ENCODE measurements around the gene RING1. TPM values are rescaled to one million over a fixed set of nuclear protein-coding genes. Genes with fewer than 3 reads are reported as not detected.

RING1 gene
- total and polyA plus RNA-seq, 10 of the 15 experiments (the other 5 are each of a cell fraction or from before 2014, with no cell fraction given), result 2.0 to 27.2 (median 15.8) TPM

DNA sequence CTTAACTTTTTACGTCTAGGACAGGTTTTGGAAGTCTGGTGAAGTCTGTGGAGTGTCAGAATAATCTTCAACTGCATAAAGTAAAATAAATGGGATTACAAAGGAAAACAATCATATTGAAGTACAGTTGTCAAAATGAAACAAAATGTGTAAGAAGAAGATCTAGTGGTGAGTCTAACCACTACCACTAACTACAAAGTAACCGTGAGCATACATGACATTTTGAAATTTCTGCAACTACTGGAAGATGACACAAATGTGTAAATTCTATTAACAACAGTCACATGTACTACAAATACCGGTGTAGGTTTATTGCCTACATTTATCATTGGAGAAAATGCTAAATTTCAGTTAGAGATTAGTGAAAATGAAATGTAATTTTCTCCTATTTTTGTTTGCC lies 33.7 kb downstream of the RING1 start:
- ChIA-PET CTCF (no interaction called here), RAD21 (ENCODE audit: unreplicated experiment) (no interaction called here), POLR2A (no interaction called here), SMC1A (ENCODE audit: uncharacterized antibody, unreplicated experiment) (no interaction called here)
- FAIRE-seq (peak; percentile 92), DNase-seq (ENCODE audit: low read depth, low spot score) (no peak), ATAC-seq (peak; percentile 65)
- intact Hi-C loops (cut with micrococcal nuclease; ENCODE audit: unreplicated experiment), result no loop called here
- no peaks in the 10 kb centered on the region for H3K4me1 ChIP-seq (ENCODE audit: control insufficient read depth, insufficient read depth, low read length)
- no peak overlapping the region for H2AFZ ChIP-seq (ENCODE audit: control insufficient read depth, low read depth, low read length)
- no peaks in the 10 kb centered on the region for H4K20me1 ChIP-seq (ENCODE audit: control insufficient read depth, insufficient read depth)
- H3K4me3 ChIP-seq, result no peak overlapping the region
- H3K9ac ChIP-seq (ENCODE audit: control insufficient read depth, insufficient read depth, low read length), result no peak overlapping the region
- in situ Hi-C loops (cut with MboI), result no loop called here
- no peak overlapping the region for H3K4me2 ChIP-seq (ENCODE audit: control insufficient read depth, insufficient read depth)
- no peaks in the 10 kb centered on the region for H3K36me3 ChIP-seq (ENCODE audit: control insufficient read depth in 2 of 2, insufficient read depth in 2 of 2, low read length in 1 of 2)
- no peaks in the 10 kb centered on the region for H3K9me3 ChIP-seq (replicated peaks; ENCODE audit: control insufficient read depth, insufficient read depth, low read length)
- BruUV-seq (replicated peaks), result no TSS peak
- no peaks in the 10 kb centered on the region for H3K79me2 ChIP-seq (ENCODE audit: control insufficient read depth, insufficient read depth, low read length)
- no peaks in the 10 kb centered on the region; a peak in 1 of 4 replicates for H3K27me3 ChIP-seq (replicated peaks in 1 of 2; ENCODE audit: control insufficient read depth in 2 of 2, insufficient read depth in 2 of 2, low read length in 1 of 2)
- H3K27ac ChIP-seq (ENCODE audit: control insufficient read depth, insufficient read depth), result no peak overlapping the region
- 3% methylated on average over 3 of the region's 3 CpGs for WGBS (ENCODE audit: insufficient coverage, insufficient replicate concordance, low lambda C conversion rate, missing lambda C conversion rate)
- TF ChIP-seq, protein P1, sequence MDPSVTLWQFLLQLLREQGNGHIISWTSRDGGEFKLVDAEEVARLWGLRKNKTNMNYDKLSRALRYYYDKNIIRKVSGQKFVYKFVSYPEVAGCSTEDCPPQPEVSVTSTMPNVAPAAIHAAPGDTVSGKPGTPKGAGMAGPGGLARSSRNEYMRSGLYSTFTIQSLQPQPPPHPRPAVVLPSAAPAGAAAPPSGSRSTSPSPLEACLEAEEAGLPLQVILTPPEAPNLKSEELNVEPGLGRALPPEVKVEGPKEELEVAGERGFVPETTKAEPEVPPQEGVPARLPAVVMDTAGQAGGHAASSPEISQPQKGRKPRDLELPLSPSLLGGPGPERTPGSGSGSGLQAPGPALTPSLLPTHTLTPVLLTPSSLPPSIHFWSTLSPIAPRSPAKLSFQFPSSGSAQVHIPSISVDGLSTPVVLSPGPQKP (IDR thresholded peaks at IDR 0.05; ENCODE audit: low read depth, low read length), result no peak
- TF ChIP-seq, protein P2, sequence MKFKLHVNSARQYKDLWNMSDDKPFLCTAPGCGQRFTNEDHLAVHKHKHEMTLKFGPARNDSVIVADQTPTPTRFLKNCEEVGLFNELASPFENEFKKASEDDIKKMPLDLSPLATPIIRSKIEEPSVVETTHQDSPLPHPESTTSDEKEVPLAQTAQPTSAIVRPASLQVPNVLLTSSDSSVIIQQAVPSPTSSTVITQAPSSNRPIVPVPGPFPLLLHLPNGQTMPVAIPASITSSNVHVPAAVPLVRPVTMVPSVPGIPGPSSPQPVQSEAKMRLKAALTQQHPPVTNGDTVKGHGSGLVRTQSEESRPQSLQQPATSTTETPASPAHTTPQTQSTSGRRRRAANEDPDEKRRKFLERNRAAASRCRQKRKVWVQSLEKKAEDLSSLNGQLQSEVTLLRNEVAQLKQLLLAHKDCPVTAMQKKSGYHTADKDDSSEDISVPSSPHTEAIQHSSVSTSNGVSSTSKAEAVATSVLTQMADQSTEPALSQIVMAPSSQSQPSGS (IDR thresholded peaks at IDR 0.05; ENCODE audit: low read length), result no peak
- no peak for TF ChIP-seq FOS (IDR thresholded peaks at IDR 0.05; ENCODE audit: borderline replicate concordance, extremely low read depth, insufficient read length)
- no peak for TF ChIP-seq EZH2 (IDR thresholded peaks at IDR 0.05; ENCODE audit: borderline replicate concordance, control insufficient read depth, low read depth, low read length)
- no peak for TF ChIP-seq MTA3 (IDR thresholded peaks at IDR 0.05; ENCODE audit: borderline replicate concordance, low read length)
- TF ChIP-seq GATAD2B (conservative IDR thresholded peaks at IDR 0.05; ENCODE audit: low read depth), result no peak
- no peak for TF ChIP-seq HDGF (IDR thresholded peaks at IDR 0.05)
- no peak for TF ChIP-seq NFYB (IDR thresholded peaks at IDR 0.05; ENCODE audit: insufficient read depth, low read depth, low read length)
- TF ChIP-seq RUNX3 (IDR thresholded peaks at IDR 0.05; ENCODE audit: low read length), result peak; percentile 39; the same call in 1 of the 2 replicates
- TF ChIP-seq, protein P3, sequence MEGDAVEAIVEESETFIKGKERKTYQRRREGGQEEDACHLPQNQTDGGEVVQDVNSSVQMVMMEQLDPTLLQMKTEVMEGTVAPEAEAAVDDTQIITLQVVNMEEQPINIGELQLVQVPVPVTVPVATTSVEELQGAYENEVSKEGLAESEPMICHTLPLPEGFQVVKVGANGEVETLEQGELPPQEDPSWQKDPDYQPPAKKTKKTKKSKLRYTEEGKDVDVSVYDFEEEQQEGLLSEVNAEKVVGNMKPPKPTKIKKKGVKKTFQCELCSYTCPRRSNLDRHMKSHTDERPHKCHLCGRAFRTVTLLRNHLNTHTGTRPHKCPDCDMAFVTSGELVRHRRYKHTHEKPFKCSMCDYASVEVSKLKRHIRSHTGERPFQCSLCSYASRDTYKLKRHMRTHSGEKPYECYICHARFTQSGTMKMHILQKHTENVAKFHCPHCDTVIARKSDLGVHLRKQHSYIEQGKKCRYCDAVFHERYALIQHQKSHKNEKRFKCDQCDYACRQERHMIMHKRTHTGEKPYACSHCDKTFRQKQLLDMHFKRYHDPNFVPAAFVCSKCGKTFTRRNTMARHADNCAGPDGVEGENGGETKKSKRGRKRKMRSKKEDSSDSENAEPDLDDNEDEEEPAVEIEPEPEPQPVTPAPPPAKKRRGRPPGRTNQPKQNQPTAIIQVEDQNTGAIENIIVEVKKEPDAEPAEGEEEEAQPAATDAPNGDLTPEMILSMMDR (IDR thresholded peaks at IDR 0.05 in 2 of 3, conservative IDR thresholded peaks at IDR 0.05 in 1 of 3; ENCODE audit: control insufficient read depth in 2 of 3, extremely low read depth in 1 of 3, insufficient read depth in 1 of 3, low read depth in 3 of 3, low read length in 3 of 3), result no peak
- TF ChIP-seq SP1 (IDR thresholded peaks at IDR 0.05; ENCODE audit: low read depth, low read length), result no peak
- TF ChIP-seq, protein P4, sequence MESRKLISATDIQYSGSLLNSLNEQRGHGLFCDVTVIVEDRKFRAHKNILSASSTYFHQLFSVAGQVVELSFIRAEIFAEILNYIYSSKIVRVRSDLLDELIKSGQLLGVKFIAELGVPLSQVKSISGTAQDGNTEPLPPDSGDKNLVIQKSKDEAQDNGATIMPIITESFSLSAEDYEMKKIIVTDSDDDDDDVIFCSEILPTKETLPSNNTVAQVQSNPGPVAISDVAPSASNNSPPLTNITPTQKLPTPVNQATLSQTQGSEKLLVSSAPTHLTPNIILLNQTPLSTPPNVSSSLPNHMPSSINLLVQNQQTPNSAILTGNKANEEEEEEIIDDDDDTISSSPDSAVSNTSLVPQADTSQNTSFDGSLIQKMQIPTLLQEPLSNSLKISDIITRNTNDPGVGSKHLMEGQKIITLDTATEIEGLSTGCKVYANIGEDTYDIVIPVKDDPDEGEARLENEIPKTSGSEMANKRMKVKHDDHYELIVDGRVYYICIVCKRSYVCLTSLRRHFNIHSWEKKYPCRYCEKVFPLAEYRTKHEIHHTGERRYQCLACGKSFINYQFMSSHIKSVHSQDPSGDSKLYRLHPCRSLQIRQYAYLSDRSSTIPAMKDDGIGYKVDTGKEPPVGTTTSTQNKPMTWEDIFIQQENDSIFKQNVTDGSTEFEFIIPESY (IDR thresholded peaks at IDR 0.05), result no peak
- TF ChIP-seq NBN (IDR thresholded peaks at IDR 0.05), result no peak
- no peak for TF ChIP-seq RAD51 (IDR thresholded peaks at IDR 0.05)
- TF ChIP-seq JUNB (IDR thresholded peaks at IDR 0.05), result peak; percentile 38
- TF ChIP-seq, protein P5, sequence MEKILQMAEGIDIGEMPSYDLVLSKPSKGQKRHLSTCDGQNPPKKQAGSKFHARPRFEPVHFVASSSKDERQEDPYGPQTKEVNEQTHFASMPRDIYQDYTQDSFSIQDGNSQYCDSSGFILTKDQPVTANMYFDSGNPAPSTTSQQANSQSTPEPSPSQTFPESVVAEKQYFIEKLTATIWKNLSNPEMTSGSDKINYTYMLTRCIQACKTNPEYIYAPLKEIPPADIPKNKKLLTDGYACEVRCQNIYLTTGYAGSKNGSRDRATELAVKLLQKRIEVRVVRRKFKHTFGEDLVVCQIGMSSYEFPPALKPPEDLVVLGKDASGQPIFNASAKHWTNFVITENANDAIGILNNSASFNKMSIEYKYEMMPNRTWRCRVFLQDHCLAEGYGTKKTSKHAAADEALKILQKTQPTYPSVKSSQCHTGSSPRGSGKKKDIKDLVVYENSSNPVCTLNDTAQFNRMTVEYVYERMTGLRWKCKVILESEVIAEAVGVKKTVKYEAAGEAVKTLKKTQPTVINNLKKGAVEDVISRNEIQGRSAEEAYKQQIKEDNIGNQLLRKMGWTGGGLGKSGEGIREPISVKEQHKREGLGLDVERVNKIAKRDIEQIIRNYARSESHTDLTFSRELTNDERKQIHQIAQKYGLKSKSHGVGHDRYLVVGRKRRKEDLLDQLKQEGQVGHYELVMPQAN (conservative IDR thresholded peaks at IDR 0.05), result no peak
- no peak for TF ChIP-seq RELA (IDR thresholded peaks at IDR 0.05; ENCODE audit: borderline replicate concordance, partially characterized antibody)
